Body of pancreas (tissue), 4 donors: ENCODE results near the gene CD47.

Experiments
- POLR2A ChIP-seq, 3 donors: fragments of 450-650 bp; IDR thresholded peaks; one replicate each; pipeline ENCODE4 v1.6.1; 2016; ENCODE audit warnings: antibody characterized with exemption in 3 of 3, mild to moderate bottlenecking in 2 of 3
- TF ChIP-seq, protein P1 (sequence below), 7 experiments: fragments of 450-650 bp in 4 of 7; fragments of 200-600 bp in 3 of 7; sonication (generic) in 3 of 7; IDR thresholded peaks; one replicate each; pipeline ENCODE4 v1.5.1; 2016 to 2019; ENCODE audit warnings: antibody characterized with exemption in 7 of 7

DNA sequence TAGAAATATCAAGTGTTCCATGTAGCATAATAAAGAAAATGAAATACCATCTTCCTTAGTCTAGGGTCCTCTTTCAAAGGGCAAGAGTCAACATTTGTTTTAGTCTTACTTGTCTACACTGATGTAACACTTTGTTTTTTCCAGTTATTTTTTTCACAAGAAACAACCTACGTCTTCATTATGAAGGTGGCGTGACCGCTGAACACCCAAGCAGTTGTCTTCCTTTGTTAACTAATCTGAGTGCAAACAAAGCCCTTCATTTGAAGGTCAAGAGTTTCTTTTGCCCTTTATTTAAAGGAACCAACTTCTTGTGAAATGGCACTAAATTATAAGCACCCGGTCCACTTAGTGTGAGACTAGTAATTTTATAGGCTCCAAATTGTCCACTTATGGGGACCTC is 73.2 kb downstream of the CD47 start:
- TF ChIP-seq, protein P1, sequence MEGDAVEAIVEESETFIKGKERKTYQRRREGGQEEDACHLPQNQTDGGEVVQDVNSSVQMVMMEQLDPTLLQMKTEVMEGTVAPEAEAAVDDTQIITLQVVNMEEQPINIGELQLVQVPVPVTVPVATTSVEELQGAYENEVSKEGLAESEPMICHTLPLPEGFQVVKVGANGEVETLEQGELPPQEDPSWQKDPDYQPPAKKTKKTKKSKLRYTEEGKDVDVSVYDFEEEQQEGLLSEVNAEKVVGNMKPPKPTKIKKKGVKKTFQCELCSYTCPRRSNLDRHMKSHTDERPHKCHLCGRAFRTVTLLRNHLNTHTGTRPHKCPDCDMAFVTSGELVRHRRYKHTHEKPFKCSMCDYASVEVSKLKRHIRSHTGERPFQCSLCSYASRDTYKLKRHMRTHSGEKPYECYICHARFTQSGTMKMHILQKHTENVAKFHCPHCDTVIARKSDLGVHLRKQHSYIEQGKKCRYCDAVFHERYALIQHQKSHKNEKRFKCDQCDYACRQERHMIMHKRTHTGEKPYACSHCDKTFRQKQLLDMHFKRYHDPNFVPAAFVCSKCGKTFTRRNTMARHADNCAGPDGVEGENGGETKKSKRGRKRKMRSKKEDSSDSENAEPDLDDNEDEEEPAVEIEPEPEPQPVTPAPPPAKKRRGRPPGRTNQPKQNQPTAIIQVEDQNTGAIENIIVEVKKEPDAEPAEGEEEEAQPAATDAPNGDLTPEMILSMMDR (IDR thresholded peaks at IDR 0.05), result no peak
- no peak for TF ChIP-seq POLR2A (IDR thresholded peaks at IDR 0.05)
